WTC11 (cell line): ENCODE results near the gene CDKN2AIP. TPM values are rescaled to one million over a fixed set of nuclear protein-coding genes. Genes with fewer than 3 reads are reported as not detected.

ENCODE experiments used
- ATAC-seq: fragments of 200-7000 bp; cut with Tn5 transposase; 2 replicates; pipeline ENCODE4 v1.10.0; 2021; ENCODE audit warnings: mild to moderate bottlenecking, moderate library complexity
- CTCF ChIA-PET: fragments of 300-600 bp; sonication (Branson Sonifier 250); formaldehyde crosslinking; loops from one replicate; lab custom pipeline; 2021; ENCODE audit warnings: antibody characterized with exemption; lab: Charles Lee
- POLR2A ChIA-PET: fragments of 350-600 bp; sonication (Branson Sonifier 250); formaldehyde crosslinking; loops from one replicate; lab custom pipeline; 2021; ENCODE audit warnings: antibody characterized with exemption; lab: Charles Lee
- DNase-seq: peaks from one replicate; pipeline ENCODE4 v3.0.0; 2021; ENCODE audit warnings: low spot score
- H3K27ac Mint-ChIP-seq: 2 replicates; pipeline ENCODE4 v1.8.0; 2021; ENCODE audit warnings: mixed read lengths
- H3K27me3 Mint-ChIP-seq: 2 replicates; pipeline ENCODE4 v1.8.0; 2021; ENCODE audit warnings: low read depth, mild to moderate bottlenecking, moderate library complexity, mixed read lengths
- H3K36me3 Mint-ChIP-seq: 2 replicates; pipeline ENCODE4 v1.8.0; 2021; ENCODE audit warnings: mixed read lengths
- H3K4me1 Mint-ChIP-seq: 2 replicates; pipeline ENCODE4 v1.8.0; 2022; ENCODE audit warnings: mixed read lengths
- H3K4me3 Mint-ChIP-seq: 2 replicates; pipeline ENCODE4 v1.8.0; 2021; ENCODE audit warnings: mild to moderate bottlenecking, moderate library complexity, mixed read lengths
- H3K9me3 Mint-ChIP-seq: 2 replicates; pipeline ENCODE4 v1.8.0; 2021; ENCODE audit warnings: mixed read lengths
- AR ChIP-seq: fragments of 250-450 bp; sonication (Bioruptor Pico); IDR thresholded peaks from 2 replicates; pipeline ENCODE4 v1.9.0; 2021; ENCODE audit warnings: mild to moderate bottlenecking
- ATF3 ChIP-seq: sonication (generic); formaldehyde crosslinking; conservative IDR thresholded peaks from 2 replicates; pipeline ENCODE4 v1.8.1; 2022; ENCODE audit warnings: mild to moderate bottlenecking, missing genetic modification reagents
- CBFB ChIP-seq: sonication (generic); formaldehyde crosslinking; IDR thresholded peaks from 2 replicates; pipeline ENCODE4 v1.8.1; 2022; ENCODE audit warnings: mild to moderate bottlenecking, low read depth, missing genetic modification reagents
- E2F1 ChIP-seq: sonication (generic); formaldehyde crosslinking; IDR thresholded peaks from 2 replicates; pipeline ENCODE4 v1.8.0; 2022; ENCODE audit warnings: mild to moderate bottlenecking, missing genetic modification reagents
- ESRRA ChIP-seq: sonication (generic); formaldehyde crosslinking; IDR thresholded peaks from 2 replicates; pipeline ENCODE4 v1.8.1; 2022; ENCODE audit warnings: mild to moderate bottlenecking, missing genetic modification reagents, borderline replicate concordance
- FOXJ3 ChIP-seq: sonication (generic); formaldehyde crosslinking; IDR thresholded peaks from 2 replicates; pipeline ENCODE4 v1.9.0; 2021; ENCODE audit warnings: missing genetic modification reagents, mild to moderate bottlenecking, borderline replicate concordance
- GTF2I ChIP-seq: fragments of 250-450 bp; sonication (Bioruptor Pico); conservative IDR thresholded peaks from 2 replicates; pipeline ENCODE4 v1.4.0; 2021; ENCODE audit warnings: mild to moderate bottlenecking
- HMGXB4 ChIP-seq: sonication (generic); formaldehyde crosslinking; IDR thresholded peaks from 2 replicates; pipeline ENCODE4 v1.8.1; 2023; ENCODE audit warnings: mild to moderate bottlenecking, moderate library complexity, missing genetic modification reagents
- NFE2L1 ChIP-seq: sonication (generic); formaldehyde crosslinking; IDR thresholded peaks from 2 replicates; pipeline ENCODE4 v1.8.1; 2023; ENCODE audit warnings: missing genetic modification reagents
- USF2 ChIP-seq: sonication (generic); formaldehyde crosslinking; IDR thresholded peaks from 2 replicates; pipeline ENCODE4 v1.8.1; 2023; ENCODE audit warnings: mild to moderate bottlenecking, missing genetic modification reagents, moderate library complexity
- ZBTB21 ChIP-seq: sonication (generic); formaldehyde crosslinking; IDR thresholded peaks from 2 replicates; pipeline ENCODE4 v1.8.1; 2023; ENCODE audit warnings: mild to moderate bottlenecking, missing genetic modification reagents, borderline replicate concordance
- ZBTB43 ChIP-seq: sonication (generic); formaldehyde crosslinking; IDR thresholded peaks from 2 replicates; pipeline ENCODE4 v1.8.1; 2023; ENCODE audit warnings: mild to moderate bottlenecking, missing genetic modification reagents
- ZNF121 ChIP-seq: sonication (generic); formaldehyde crosslinking; IDR thresholded peaks from 2 replicates; pipeline ENCODE4 v1.8.0; 2023; ENCODE audit warnings: missing genetic modification reagents
- ZNF423 ChIP-seq: fragments of 250-450 bp; sonication (Bioruptor Pico); IDR thresholded peaks from 2 replicates; pipeline ENCODE4 v2.1.2; 2022; ENCODE audit warnings: mild to moderate bottlenecking, moderate library complexity
- ZNF532 ChIP-seq: fragments of 250-450 bp; sonication (Bioruptor Pico); IDR thresholded peaks from 2 replicates; pipeline ENCODE4 v1.9.0; 2021; ENCODE audit warnings: mild to moderate bottlenecking, borderline replicate concordance
- total RNA-seq: library from RNA; stranded (reverse); gene quantifications from 3 replicates; pipeline ENCODE4 v1.2.3, GENCODE V29; 2021

The CDKN2AIP gene
- total RNA-seq, 1 experiment from 2014 or later: 13.7 TPM

GRCh38 chr4:183426507-183426906, 17.9 kb upstream of the CDKN2AIP start (continued):
- no peak for TF ChIP-seq AR (CRISPR knock-in tag)
- TF ChIP-seq ATF3 (CRISPR knock-in tag): no peak

GRCh38 chr4:183429489-183429888, 14.9 kb upstream of the CDKN2AIP start:
- no peak overlapping the region for H3K27ac Mint-ChIP-seq
- ChIA-PET CTCF (interaction anchor here (0.6 to 2.1 kb wide), 2 partner anchors 22 to 218 kb away, joined by 5 to 16 read pairs; no protein-coding TSS in a partner anchor), POLR2A (no interaction called here)

GRCh38 chr4:183430317-183430993, 14.0 kb upstream of the CDKN2AIP start:
- ChIA-PET CTCF (interaction anchor here (0.6 to 2.1 kb wide), 6 partner anchors 14 to 141 kb away, joined by 3 to 16 read pairs (median 4); partner anchors contain the start of gene CDKN2AIP), POLR2A (no interaction called here)
- Mint-ChIP-seq H3K4me3 (no peak overlapping the region), H3K9me3 (peaks cover 20% of the 10 kb centered on the region), H3K27me3 (peaks cover 14% of the 10 kb centered on the region), H3K36me3 (peaks cover 18% of the 10 kb centered on the region), H3K4me1 (peaks cover 27% of the 10 kb centered on the region), H3K27ac (peak overlapping the region; percentile 97)
- TF ChIP-seq HMGXB4 (no peak), GTF2I (CRISPR knock-in tag) (peak; percentile 80), ZBTB43 (CRISPR knock-in tag) (0 out of 2 replicates have a peak, but pooled peaks have one; percentile 46), USF2 (CRISPR knock-in tag) (0 out of 2 replicates have a peak, but pooled peaks have one; percentile 5)
- DNase-seq (peak; percentile 62), ATAC-seq (peak; percentile 93)

More at GRCh38 chr4:183429489-183429888, 14.9 kb upstream of the CDKN2AIP start:
- peaks cover 20% of the 10 kb centered on the region for H3K9me3 Mint-ChIP-seq
- TF ChIP-seq ZNF423 (CRISPR knock-in tag): no peak
- TF ChIP-seq E2F1 (CRISPR knock-in tag): no peak
- H3K4me3 Mint-ChIP-seq: no peak overlapping the region
- no peak for DNase-seq
- no peak for ATAC-seq
- H3K36me3 Mint-ChIP-seq: peaks cover 18% of the 10 kb centered on the region
- peaks cover 10% of the 10 kb centered on the region for H3K27me3 Mint-ChIP-seq
- H3K4me1 Mint-ChIP-seq: peaks cover 18% of the 10 kb centered on the region

GRCh38 chr4:183430994-183431347, 13.5 kb upstream of the CDKN2AIP start:
- Mint-ChIP-seq H3K27me3 (peaks cover 14% of the 10 kb centered on the region), H3K4me1 (peaks cover 27% of the 10 kb centered on the region), H3K36me3 (peaks cover 18% of the 10 kb centered on the region), H3K27ac (peak overlapping the region; percentile 97), H3K4me3 (no peak overlapping the region), H3K9me3 (peaks cover 20% of the 10 kb centered on the region)
- CTCF ChIA-PET: interaction anchor here (1.0 to 2.1 kb wide), 5 partner anchors 13 to 41 kb away, joined by 3 to 16 read pairs (median 4); partner anchors contain the start of gene CDKN2AIP
- DNase-seq: no peak
- POLR2A ChIA-PET: no interaction called here
- ATAC-seq: no peak
- no peak for TF ChIP-seq CBFB (CRISPR knock-in tag)
- no peak for TF ChIP-seq ZNF121 (CRISPR knock-in tag)
- TF ChIP-seq NFE2L1 (CRISPR knock-in tag): no peak
- TF ChIP-seq ZNF532 (CRISPR knock-in tag): no peak
- no peak for TF ChIP-seq ESRRA (CRISPR knock-in tag)
- TF ChIP-seq FOXJ3 (CRISPR knock-in tag): no peak
- no peak for TF ChIP-seq ZBTB21
